Measurements from ENCODE around the gene PRDM15.

The PRDM15 gene

GRCh38 chr21:41861987-41862386 is 17.2 kb downstream of the PRDM15 start:
- DNase-seq: no peak

- no peak for DNase-seq
Measured at GRCh38 chr21:41861255-41861654, 17.9 kb downstream of the PRDM15 start.

GRCh38 chr21:41859297-41859980 is 19.7 kb downstream of the PRDM15 start:
- DNase-seq: no peak

- DNase-seq: no peak
Measured at GRCh38 chr21:41858466-41859296, 20.5 kb downstream of the PRDM15 start.

- DNase-seq: no peak
Measured at GRCh38 chr21:41857771-41858300, 21.3 kb downstream of the PRDM15 start.

- DNase-seq: no peak
Measured at GRCh38 chr21:41856572-41856971, 22.6 kb downstream of the PRDM15 start.

- DNase-seq: no peak
Measured at GRCh38 chr21:41854426-41854995, 24.6 kb downstream of the PRDM15 start.

- DNase-seq: no peak
Measured at GRCh38 chr21:41852929-41853320, 26.2 kb downstream of the PRDM15 start.

GRCh38 chr21:41852151-41852928 is 26.8 kb downstream of the PRDM15 start:
- no peak for DNase-seq

- DNase-seq: no peak
Measured at GRCh38 chr21:41851090-41851790, 27.9 kb downstream of the PRDM15 start.

- DNase-seq: no peak
Measured at GRCh38 chr21:41850085-41850484, 29.1 kb downstream of the PRDM15 start.

GRCh38 chr21:41848958-41849580 is 30.1 kb downstream of the PRDM15 start:
- no peak for DNase-seq

- DNase-seq: no peak
Measured at GRCh38 chr21:41848533-41848932, 30.6 kb downstream of the PRDM15 start.

- DNase-seq: no peak
Measured at GRCh38 chr21:41847066-41847804, 31.9 kb downstream of the PRDM15 start.

GRCh38 chr21:41846536-41846935 is 32.6 kb downstream of the PRDM15 start:
- DNase-seq: no peak

GRCh38 chr21:41846033-41846317 is 33.2 kb downstream of the PRDM15 start:
- DNase-seq: no peak

GRCh38 chr21:41845310-41846032 is 33.7 kb downstream of the PRDM15 start:
- DNase-seq: no peak

- DNase-seq: no peak
Measured at GRCh38 chr21:41843584-41843983, 35.6 kb downstream of the PRDM15 start.

GRCh38 chr21:41840880-41841279 is 38.3 kb downstream of the PRDM15 start:
- no peak for DNase-seq

GRCh38 chr21:41839387-41840000 is 39.6 kb downstream of the PRDM15 start:
- DNase-seq: no peak
